AG10803 (cell line): ENCODE measurements around the gene ARHGEF16.

ENCODE experiments used
- DNase-seq: peaks from one replicate; pipeline ENCODE4 v3.0.0; 2010; ENCODE audit warnings: low read depth
- H3K4me3 ChIP-seq: 2 replicates; pipeline ENCODE4 v1.5.1; 2011; ENCODE audit warnings: mild to moderate bottlenecking, low read length, control low read depth
- TF ChIP-seq, protein P1 (sequence below): conservative IDR thresholded peaks from 2 replicates; pipeline ENCODE4 v1.5.1; 2011; ENCODE audit warnings: mild to moderate bottlenecking, low read length, control low read depth, inconsistent platforms

The ARHGEF16 gene

DNA sequence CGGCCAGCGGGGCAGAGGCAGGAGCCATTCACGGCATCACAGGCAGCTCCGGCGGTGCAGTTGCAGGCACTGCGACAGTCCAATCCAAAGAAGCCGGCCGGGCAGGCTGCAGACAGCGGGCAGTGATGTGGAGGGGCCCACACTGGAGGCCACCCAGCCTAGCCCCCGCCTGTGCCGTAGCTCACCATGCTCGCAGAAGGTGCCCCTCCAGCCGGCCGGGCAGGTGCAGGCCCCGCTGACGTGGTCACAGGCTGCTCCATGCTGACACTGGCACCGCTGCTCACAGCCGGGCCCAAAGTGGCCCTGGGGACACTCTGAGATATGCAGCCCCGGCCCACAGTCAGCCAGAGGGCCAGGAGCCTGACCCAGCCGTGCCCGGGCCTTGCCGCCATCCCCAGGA is 45.1 kb downstream of the ARHGEF16 start:
- no peak overlapping the region for H3K4me3 ChIP-seq
- TF ChIP-seq, protein P1, sequence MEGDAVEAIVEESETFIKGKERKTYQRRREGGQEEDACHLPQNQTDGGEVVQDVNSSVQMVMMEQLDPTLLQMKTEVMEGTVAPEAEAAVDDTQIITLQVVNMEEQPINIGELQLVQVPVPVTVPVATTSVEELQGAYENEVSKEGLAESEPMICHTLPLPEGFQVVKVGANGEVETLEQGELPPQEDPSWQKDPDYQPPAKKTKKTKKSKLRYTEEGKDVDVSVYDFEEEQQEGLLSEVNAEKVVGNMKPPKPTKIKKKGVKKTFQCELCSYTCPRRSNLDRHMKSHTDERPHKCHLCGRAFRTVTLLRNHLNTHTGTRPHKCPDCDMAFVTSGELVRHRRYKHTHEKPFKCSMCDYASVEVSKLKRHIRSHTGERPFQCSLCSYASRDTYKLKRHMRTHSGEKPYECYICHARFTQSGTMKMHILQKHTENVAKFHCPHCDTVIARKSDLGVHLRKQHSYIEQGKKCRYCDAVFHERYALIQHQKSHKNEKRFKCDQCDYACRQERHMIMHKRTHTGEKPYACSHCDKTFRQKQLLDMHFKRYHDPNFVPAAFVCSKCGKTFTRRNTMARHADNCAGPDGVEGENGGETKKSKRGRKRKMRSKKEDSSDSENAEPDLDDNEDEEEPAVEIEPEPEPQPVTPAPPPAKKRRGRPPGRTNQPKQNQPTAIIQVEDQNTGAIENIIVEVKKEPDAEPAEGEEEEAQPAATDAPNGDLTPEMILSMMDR: no peak
- no peak for DNase-seq

DNA sequence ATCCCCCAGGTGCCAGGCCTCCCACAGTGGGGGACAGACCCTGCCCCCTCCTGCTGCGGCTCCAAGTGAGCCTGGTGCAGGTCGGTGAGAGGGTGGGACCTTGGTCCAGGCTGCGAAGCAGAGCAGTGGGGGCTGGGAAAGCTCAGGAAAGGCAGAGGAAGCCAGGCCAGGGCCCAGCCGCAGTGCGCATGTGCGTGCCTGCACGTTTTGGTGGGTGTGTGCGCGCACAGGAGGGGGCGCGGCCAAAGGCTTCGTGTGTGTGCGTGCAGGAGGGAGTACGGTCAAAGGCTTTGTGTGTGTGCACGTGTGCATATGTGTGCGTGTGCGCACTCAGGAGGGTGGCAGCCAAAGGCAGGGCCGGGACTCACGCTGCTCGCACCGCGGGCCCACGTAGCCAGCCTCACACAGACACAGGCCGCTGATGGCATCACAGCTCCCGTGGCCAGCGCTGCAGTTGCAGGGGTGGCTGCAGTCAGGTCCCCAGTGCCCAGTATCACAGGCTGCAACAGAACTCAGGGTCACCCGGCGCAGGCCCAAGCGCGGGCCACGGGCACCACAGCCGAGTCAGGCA is 45.9 kb downstream of the ARHGEF16 start:
- TF ChIP-seq, protein P1: no peak
- no peak for DNase-seq

DNA sequence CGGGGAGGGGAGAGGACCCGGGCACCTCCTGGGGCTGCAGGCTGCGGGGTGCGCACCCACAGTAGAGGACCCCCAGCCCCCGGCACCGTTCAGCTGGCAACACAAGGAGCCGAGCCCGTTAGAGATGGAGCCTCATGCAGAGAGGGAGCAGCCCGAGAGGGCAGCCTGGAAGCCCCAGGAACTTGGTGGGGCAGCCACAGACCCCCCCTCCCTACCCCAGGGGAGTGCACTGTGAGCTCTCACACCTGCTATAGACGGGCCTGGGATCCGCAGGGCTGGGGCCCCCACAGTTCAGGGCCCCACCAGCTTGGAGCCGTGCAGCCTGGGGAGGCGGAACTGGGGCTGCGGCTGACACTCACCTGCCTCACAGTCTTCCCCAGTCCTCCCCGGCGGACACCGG is 47.0 kb downstream of the ARHGEF16 start:
- no peak overlapping the region for H3K4me3 ChIP-seq
- TF ChIP-seq, protein P1: no peak
- no peak for DNase-seq

More for the DNA sequence above, 45.9 kb downstream of the ARHGEF16 start:
- H3K4me3 ChIP-seq: no peak overlapping the region

DNA sequence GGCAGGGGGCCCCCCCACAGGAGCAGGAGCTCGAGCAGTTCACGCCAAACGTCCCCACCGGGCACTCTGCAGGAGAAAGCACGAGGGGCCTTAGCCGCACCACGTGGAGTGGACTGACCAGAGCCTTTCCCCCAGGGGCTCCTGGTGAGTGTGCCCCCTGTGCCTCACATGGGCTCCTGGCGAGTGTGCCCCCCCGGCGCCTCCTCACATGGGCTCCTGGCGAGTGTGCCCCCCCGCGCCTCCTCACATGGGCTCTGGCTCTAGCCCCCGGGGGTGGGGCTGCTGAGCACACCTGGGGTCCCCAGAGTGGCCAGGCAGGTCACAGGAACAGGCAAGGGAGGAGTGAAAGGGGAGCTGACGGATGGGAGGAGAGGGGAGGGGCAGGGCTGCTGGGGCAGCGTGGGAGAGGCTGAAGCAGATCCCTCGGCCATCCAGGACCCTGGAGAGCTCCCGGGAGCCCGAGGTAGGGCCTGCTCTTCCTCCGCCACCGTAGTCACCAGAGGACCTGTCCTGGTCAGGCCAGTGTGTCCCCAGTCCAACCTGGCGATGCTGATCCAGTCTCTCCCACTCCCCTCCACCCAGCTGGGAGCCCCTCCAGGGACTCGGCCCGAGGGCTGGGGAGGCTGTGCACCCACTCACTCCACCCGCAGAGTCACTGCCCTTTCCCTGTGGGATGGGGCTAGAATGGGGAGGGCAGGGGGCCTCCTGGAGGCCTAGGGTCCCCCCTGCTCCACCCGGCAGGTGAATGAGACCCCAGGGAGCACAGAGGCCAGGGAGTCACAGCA is 47.6 kb downstream of the ARHGEF16 start:
- TF ChIP-seq, protein P1: no peak
- H3K4me3 ChIP-seq: no peak overlapping the region
- DNase-seq: no peak

DNA sequence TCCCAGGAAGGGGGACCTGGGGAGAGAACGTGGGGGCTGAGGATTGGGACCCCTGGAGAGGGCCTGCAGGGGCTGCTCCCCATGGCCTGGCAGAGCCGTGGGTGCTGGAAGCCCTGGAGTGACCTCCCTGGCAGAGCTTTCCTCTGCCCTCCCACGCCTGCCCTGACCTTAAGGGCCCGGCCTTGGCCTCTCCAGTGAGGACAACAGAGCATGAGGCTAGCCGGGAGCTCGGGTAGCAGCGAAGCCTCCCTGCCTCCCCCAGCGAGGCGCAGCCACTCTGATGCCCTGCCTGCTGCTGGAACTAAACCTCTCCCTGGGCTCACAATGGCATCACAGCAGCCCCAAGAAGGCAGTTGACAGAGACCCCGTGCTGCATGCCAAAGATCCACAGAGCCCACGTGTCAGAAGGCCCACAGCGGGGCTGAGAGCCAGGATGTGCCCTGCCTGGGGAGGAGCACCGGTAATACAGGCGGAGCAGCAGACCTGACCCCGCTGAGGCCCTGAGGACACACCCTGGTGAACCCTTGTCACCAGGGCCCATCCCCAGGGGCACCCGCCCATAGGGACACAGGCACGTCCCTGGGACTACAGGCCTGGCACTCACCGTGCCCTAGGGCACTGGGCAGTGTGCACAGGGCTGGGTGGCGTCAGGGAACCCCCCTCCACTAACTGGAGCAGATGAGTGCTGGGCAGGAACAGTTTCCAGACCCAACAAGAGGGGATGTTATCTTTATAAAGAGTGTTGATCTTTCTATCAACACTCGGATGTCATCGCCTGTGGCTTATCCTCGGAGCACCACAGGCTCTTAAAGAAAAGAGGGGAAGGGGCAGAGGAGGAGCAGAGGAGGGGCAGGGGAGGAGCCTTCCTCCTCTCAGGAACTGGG is 48.4 kb downstream of the ARHGEF16 start:
- TF ChIP-seq, protein P1: no peak
- no peak for DNase-seq
- no peak overlapping the region for H3K4me3 ChIP-seq

DNA sequence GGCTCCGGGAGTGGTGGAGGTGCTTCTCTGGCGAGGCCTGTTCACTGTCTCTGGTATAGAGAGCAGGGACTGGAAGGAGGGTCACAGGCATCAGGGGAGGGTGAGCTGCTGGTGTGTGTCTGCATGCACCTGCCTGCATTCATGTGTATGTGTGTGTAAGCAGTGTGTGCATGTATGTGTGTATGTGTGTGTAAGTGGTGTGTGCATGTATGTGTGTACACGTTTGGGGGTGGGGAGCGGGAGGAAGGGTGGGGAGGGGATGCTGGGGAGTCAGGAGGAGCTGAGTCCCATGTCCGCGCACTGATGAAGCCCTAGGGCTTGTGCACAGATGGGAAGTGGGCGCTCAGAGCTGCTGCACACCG is 49.0 kb downstream of the ARHGEF16 start:
- DNase-seq: no peak
- TF ChIP-seq, protein P1: no peak

More for the DNA sequence above, 49.0 kb downstream of the ARHGEF16 start:
- no peak overlapping the region for H3K4me3 ChIP-seq
